Ishikawa (cell line): ENCODE data around the gene NOL12.

Experiments used
- CEBPB ChIP-seq: IDR thresholded peaks from 2 replicates; pipeline ENCODE4 v1.6.1; 2012
- EGR1 ChIP-seq: IDR thresholded peaks from 2 replicates; pipeline ENCODE4 v1.6.1; 2012
- EP300 ChIP-seq: IDR thresholded peaks from 2 replicates; pipeline ENCODE4 v1.6.1; 2012; ENCODE audit warnings: borderline replicate concordance
- FOXM1 ChIP-seq: IDR thresholded peaks from 2 replicates; pipeline ENCODE4 v1.6.1; 2012; ENCODE audit warnings: low read depth, borderline replicate concordance
- MAX ChIP-seq: IDR thresholded peaks from 2 replicates; pipeline ENCODE4 v1.6.1; 2012
- RAD21 ChIP-seq: IDR thresholded peaks from 2 replicates; pipeline ENCODE4 v1.6.1; 2012; ENCODE audit warnings: low read depth
- TAF1 ChIP-seq: IDR thresholded peaks from 2 replicates; pipeline ENCODE4 v1.6.1; 2012; ENCODE audit warnings: low read depth, mild to moderate bottlenecking
- ZBTB7A ChIP-seq: IDR thresholded peaks from 2 replicates; pipeline ENCODE4 v1.6.1; 2012; ENCODE audit warnings: low read depth

GRCh38 chr22:37708580-37709444 lies 22.7 kb downstream of the NOL12 start:
- no peak for TF ChIP-seq MAX
- no peak for TF ChIP-seq CEBPB
- TF ChIP-seq EGR1, result no peak
- no peak for TF ChIP-seq RAD21
- no peak for TF ChIP-seq EP300
- TF ChIP-seq TAF1, result no peak
- no peak for TF ChIP-seq ZBTB7A
- TF ChIP-seq FOXM1, result no peak
